Stimulated activated memory B cell treated with anti-CD40 and anti-IgM and Interleukin-4, amounts not matched to agents 10 μg/mL and 1 μg/mL and 100 μg/mL, for 72 hours (primary cell): ENCODE measurements around the gene SZRD1.
"Not testable (repeated sequence)": the region's sequence is repeated elsewhere in the genome, so short reads cannot be mapped to it uniquely, and the experiment has no call there.

Experiments used
- ATAC-seq: fragments of 150-1000 bp; cut with Tn5 transposase; 2 replicates; pipeline ENCODE4 v1.10.0; 2021
- H3K27ac Mint-ChIP-seq: one replicate; pipeline ENCODE4 v1.8.0; 2022; ENCODE audit warnings: mild to moderate bottlenecking, mixed read lengths
- H3K27me3 Mint-ChIP-seq: one replicate; pipeline ENCODE4 v1.8.0; 2022; ENCODE audit warnings: mixed read lengths
- H3K36me3 Mint-ChIP-seq: one replicate; pipeline ENCODE4 v1.8.0; 2022; ENCODE audit warnings: mixed read lengths
- H3K4me1 Mint-ChIP-seq: one replicate; pipeline ENCODE4 v1.8.0; 2022; ENCODE audit warnings: mixed read lengths
- H3K4me3 Mint-ChIP-seq: one replicate; pipeline ENCODE4 v1.8.0; 2022; ENCODE audit warnings: mild to moderate bottlenecking, moderate library complexity, mixed read lengths
- H3K9me3 Mint-ChIP-seq: one replicate; pipeline ENCODE4 v1.8.0; 2022; ENCODE audit warnings: mixed read lengths

Gene SZRD1, protein sequence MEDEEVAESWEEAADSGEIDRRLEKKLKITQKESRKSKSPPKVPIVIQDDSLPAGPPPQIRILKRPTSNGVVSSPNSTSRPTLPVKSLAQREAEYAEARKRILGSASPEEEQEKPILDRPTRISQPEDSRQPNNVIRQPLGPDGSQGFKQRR

DNA sequence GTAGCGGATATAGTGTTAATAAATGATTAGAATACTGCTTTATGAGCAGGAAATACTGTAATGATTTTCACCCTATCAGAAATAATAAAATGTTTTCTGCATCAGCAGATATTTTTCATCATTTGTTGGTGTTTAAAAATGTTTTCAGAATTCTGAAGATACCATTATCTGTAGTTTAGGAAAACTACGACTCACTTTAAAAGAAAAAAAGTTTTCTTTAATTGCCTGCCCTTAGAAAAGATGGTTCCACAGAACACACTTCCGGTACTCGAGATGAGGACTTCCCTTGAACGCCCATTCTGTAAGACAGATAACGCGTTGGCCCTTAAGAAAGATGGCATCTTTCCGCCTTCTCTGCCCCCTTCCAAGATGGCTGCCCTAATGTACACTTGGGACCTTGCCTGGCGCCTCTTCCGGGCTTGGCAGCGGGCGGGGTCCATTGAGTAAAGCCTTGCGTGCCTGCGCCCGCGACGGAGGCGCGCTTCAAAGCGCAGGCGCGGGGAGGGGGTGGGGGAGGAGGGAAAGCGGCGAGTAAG, at the start of gene SZRD1:
TSS of gene SZRD1 (plus strand) at position 521 of the 536 bp plus-strand sequence. CDS start 16 bp downstream, outside the sequence.
- peak; percentile 95 for ATAC-seq
- Mint-ChIP-seq H3K4me3 (peak within 1 kb of the TSS; percentile 97), H3K36me3 (peaks cover 13% of the 10 kb centered on the region), H3K9me3 (no peaks in the 10 kb centered on the region), H3K4me1 (peaks cover 30% of the 10 kb centered on the region), H3K27me3 (no peaks in the 10 kb centered on the region), H3K27ac (peak within 1 kb of the TSS; percentile 99)

DNA sequence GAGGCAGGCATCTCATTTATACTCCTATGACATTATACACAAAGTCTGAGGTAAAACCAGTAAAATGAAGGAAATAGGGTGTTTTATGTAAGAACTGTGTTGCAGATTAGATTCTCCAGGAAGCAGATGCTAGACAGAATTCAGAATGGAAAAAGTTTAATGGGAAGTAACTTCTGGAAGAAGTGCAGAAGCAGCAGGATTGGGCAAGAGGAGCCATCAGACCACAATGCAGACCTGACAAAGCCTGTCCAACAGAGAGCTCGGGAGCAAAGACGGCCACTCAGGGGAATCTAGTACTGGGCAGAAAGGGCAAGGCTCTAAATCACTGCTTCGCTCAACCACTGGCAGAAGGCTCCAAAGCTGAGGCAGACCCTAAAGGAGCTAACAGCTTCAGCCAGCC, 48.5 kb upstream of the SZRD1 start:
- Mint-ChIP-seq H3K27me3 (no peaks in the 10 kb centered on the region), H3K4me1 (peaks cover 29% of the 10 kb centered on the region), H3K4me3 (no peak overlapping the region), H3K36me3 (peaks cover 14% of the 10 kb centered on the region), H3K9me3 (no peaks in the 10 kb centered on the region), H3K27ac (no peak overlapping the region)
- no peak for ATAC-seq

DNA sequence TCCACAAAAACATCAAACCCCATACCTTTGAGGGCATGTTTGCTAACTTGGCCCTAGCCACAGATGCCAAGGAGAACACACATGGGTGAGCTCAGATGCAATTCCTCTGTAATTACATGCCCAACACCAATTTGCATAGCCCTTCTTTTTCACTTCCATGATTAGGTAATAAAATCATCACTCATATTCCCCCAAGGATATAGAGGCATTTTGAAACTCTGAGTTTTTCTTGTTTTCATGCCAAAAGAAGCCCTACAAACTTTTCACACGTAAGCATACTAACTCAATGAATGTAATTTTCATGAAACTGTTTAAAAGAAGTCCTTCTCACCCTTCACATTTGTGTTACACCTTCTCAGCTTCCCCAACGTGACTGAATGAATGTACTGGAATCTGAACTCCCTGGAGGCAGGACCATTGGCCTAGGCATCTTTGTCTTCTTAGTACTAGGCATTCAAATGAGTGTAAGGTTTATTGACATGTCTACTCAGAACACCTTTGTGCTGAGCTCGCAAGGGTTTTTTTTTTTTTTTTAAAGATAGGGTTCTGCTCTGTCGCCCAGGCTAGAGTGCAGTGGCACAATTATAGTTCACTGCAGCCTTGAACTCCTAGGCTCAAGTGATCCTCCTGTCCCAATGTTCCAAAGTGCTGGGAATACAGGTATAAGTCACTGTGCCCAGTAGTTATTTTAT, 45.7 kb upstream of the SZRD1 start:
- no peaks in the 10 kb centered on the region for H3K9me3 Mint-ChIP-seq
- H3K27ac Mint-ChIP-seq = no peak overlapping the region
- no peak overlapping the region for H3K4me3 Mint-ChIP-seq
- H3K4me1 Mint-ChIP-seq = peaks cover 36% of the 10 kb centered on the region
- no peaks in the 10 kb centered on the region for H3K27me3 Mint-ChIP-seq
- peaks cover 12% of the 10 kb centered on the region for H3K36me3 Mint-ChIP-seq
- ATAC-seq = peak; percentile 27

DNA sequence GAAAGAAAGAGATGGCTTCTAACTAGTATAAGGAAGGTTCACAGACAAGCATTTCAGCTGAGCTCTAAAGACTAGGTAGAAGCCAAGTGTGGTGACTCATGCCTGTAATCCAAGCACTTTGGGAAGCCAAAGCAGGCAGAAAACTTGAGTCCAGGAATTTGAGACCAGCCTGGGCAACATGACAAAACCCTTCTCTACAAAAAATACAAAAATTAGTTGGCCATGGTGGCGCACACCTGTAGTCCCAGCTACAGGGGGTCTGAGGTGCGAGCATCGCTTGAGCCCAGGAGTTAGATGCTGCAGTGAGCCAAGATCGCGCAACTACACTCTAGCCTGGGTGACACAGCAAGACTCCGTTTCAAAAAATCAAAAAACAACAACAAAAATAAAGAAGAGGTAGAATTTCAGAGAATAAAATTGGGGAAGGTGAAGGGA, 42.6 kb upstream of the SZRD1 start:
- no peaks in the 10 kb centered on the region for H3K27me3 Mint-ChIP-seq
- peaks cover 19% of the 10 kb centered on the region for H3K36me3 Mint-ChIP-seq
- H3K4me3 Mint-ChIP-seq = no peak overlapping the region
- no peak overlapping the region for H3K27ac Mint-ChIP-seq
- H3K9me3 Mint-ChIP-seq = no peaks in the 10 kb centered on the region
- no peak for ATAC-seq
- peaks cover 34% of the 10 kb centered on the region for H3K4me1 Mint-ChIP-seq

DNA sequence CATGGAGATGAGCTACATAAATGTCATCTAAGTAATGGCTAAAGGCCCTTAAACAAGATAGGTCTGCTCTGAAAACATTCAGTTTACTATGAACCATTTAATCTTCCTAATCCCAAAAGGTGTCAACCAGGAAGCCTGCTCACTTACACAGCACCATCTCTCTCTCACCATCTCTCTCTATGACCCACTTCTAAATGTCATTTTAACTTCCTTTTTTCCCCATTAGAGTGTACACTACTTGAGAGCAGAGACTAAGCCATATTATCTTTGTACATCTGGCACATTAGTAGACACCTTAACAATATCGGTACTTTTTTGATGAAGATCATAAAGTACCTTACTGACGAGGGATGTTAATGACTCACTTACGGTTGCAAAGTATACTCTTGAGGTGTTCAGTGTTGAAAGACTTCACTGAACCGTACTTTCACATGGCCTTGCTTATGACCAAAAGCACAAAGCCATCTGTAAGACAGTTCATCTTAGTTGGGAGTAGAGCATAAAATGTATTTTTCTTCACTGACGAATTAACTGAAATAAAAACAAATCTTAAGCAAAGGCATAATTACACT, 40.1 kb upstream of the SZRD1 start:
- Mint-ChIP-seq H3K36me3 (peaks cover 19% of the 10 kb centered on the region), H3K27me3 (no peaks in the 10 kb centered on the region), H3K4me3 (no peak overlapping the region), H3K9me3 (no peaks in the 10 kb centered on the region), H3K27ac (no peak overlapping the region), H3K4me1 (peaks cover 25% of the 10 kb centered on the region)
- no peak for ATAC-seq

DNA sequence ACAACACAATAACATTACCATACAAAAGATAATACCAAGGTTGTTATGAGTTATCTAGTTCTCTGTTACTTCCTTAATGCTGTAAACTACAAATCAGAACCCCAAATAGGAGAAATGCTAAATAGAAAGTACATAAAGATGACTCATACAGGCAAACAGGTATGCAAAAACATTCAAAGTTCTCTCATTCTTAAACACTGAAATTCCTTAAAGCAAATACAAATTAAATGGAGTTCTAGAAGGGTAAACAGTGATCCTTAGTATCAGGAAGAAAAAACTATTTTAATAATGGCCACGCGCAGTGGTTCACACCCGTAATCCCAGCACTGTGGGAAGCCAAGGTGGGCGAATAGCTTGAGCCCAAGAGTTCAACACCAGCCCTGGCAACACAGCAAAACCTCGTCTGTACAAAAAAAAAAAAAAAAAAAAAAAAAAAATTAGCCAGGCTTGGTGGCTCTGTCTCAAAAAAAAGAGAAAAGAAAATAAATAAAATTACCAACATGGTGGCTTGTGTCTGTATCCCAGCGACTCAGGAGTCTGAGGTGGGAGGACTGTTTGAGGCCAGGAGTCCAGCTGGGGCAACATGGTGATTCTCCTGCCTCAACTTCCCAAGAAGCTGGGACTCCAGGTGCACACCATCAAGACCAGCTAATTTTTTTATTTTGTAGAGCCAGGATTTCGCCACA, 32.2 kb upstream of the SZRD1 start:
- H3K4me1 Mint-ChIP-seq = peaks cover 30% of the 10 kb centered on the region
- no peak overlapping the region for H3K4me3 Mint-ChIP-seq
- no peak for ATAC-seq
- no peak overlapping the region for H3K27ac Mint-ChIP-seq
- H3K36me3 Mint-ChIP-seq = peaks cover 6% of the 10 kb centered on the region
- H3K9me3 Mint-ChIP-seq = no peaks in the 10 kb centered on the region
- H3K27me3 Mint-ChIP-seq = no peaks in the 10 kb centered on the region

DNA sequence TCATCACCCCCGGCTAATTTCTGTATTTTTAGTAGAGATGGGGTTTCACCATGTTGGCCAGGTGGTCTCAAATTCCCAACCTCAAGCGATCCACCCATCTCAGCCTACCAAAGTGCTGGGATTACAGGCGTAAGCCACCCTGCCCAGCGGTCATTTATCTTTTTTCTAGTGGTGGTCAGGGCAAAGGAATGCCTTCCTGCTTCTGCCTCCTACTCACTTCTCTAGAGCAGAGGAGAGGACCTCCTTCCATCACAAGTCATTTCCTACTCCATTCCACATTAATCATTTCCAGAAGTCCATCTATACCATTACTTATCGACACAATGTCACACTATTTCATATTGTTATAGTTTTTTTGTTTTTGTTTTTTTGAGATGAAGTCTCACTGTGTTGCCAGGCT, 28.1 kb upstream of the SZRD1 start:
- H3K9me3 Mint-ChIP-seq = no peaks in the 10 kb centered on the region
- ATAC-seq = no peak
- H3K27me3 Mint-ChIP-seq = no peaks in the 10 kb centered on the region
- peaks cover 30% of the 10 kb centered on the region for H3K4me1 Mint-ChIP-seq
- H3K4me3 Mint-ChIP-seq = no peak overlapping the region
- no peak overlapping the region for H3K27ac Mint-ChIP-seq
- H3K36me3 Mint-ChIP-seq = peaks cover 6% of the 10 kb centered on the region

DNA sequence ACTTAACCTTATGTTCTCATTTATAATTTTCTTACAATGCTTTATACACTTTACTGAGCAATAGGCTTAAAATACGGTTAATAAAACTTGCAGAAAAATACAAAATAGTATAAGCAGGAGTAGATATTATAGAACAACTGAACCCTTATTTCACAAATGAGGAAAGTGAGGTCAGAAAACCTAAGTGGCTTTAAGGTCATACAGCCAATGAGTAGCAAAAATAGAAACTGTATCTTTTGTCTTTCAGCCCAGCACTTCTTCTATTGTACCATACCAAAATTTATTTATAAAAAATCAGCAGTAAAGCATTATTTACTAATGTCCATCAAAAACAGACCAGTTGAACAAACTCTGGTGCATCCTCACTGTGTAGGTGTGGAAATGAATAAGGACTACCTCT, 26.4 kb upstream of the SZRD1 start:
- Mint-ChIP-seq H3K36me3 (peaks cover 8% of the 10 kb centered on the region), H3K4me3 (no peak overlapping the region), H3K4me1 (peaks cover 22% of the 10 kb centered on the region), H3K27me3 (no peaks in the 10 kb centered on the region), H3K9me3 (no peaks in the 10 kb centered on the region), H3K27ac (no peak overlapping the region)
- no peak for ATAC-seq

DNA sequence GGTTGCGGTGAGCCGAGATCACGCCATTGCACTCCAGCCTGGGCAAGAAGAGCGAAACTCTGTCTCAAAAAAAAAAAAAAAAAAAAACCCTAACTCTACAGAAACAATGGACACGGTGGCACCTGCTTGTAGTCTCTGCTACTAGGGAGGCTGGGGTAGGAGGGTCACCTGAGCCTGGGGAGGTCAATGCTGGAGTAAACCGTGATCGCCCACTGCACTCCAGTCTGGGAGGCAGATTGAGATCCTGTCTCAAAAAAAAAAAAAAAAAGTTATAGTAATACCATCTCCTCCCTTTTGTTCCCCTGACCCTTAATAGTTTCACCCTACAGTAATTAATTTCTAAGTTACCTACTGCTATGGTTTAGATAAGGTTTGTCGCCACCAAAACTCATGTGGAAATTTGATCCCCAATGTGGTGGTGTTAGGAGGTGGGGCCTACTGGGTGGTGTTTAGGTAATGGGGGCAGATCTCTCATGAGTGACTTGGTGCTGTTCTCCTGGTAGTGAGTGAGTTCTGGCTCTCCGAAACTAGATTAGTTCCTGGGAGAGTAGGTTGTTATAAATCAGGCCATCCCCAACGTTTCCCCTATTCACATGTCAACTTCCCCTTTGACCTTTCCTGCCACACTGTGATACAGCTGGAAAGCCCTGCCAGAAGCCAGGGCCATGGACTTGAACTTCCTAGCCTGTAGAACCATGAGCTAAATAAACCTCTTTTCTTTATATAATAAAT, 24.5 kb upstream of the SZRD1 start:
- Mint-ChIP-seq H3K4me3 (no peak overlapping the region), H3K27ac (no peak overlapping the region), H3K9me3 (no peaks in the 10 kb centered on the region), H3K27me3 (no peaks in the 10 kb centered on the region), H3K36me3 (peaks cover 11% of the 10 kb centered on the region), H3K4me1 (peaks cover 23% of the 10 kb centered on the region)
- ATAC-seq = no peak

DNA sequence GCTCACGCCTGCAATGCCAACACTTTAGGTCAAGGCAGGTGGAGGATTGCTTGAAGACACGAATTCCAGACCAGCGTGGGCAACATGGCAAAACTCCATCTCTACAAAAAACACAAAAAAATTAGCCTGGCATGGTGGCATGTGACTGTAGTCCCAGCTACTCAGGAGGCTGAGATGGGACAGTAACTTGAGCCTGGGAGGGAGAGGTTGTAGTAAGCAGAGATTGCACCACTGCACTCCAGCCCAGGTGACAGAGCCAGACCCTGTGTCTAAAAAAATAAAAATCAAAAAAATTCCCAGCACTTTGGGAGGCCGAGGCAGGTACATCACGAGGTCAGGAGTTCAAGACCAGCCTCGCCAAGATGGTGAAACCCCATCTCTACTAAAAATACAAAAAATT, 23.8 kb upstream of the SZRD1 start:
- not testable (repeated sequence) for H3K4me3 Mint-ChIP-seq, H3K27ac Mint-ChIP-seq, H3K27me3 Mint-ChIP-seq, H3K9me3 Mint-ChIP-seq, ATAC-seq
- H3K4me1 Mint-ChIP-seq = peaks cover 24% of the 10 kb centered on the region
- peaks cover 11% of the 10 kb centered on the region for H3K36me3 Mint-ChIP-seq

DNA sequence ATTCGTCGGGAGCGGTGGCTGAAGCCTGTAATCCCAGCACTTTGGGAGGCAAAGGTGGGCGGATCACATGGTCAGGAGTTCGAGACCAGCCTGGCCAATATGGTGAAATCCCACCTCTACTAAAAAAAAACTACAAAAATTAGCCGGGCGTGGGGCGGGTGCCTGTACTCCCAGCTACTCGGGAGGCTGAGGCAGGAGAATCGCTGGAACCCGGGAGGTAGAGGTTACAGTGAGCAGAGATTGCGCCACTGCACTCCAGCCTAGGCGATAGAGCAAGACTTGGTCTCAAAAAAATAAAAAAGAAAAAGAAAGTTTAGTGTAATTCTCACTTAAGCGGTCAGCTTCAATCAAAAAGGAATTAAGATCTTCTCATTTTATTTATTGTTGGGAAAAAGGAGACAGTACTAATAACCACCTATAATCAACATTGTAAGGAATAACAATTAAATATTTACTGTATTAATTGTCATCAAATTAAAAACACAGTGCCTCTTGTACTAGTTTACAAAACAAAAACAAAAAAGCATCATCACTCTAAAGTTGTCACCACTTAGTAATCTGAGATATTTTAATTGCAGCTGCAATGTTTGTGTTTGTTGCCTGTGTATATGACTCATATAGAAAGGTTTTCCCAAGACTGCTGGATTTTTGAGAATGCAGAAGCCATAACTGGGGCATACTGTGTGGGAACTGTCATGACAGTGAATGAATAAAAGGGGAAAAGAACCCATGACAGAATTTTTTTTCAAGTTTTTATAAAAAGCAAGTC, 18.4 kb upstream of the SZRD1 start:
- H3K36me3 Mint-ChIP-seq = peaks cover 5% of the 10 kb centered on the region
- H3K9me3 Mint-ChIP-seq = no peaks in the 10 kb centered on the region
- no peaks in the 10 kb centered on the region for H3K27me3 Mint-ChIP-seq
- peaks cover 43% of the 10 kb centered on the region for H3K4me1 Mint-ChIP-seq
- H3K27ac Mint-ChIP-seq = no peak overlapping the region
- no peak for ATAC-seq
- no peak overlapping the region for H3K4me3 Mint-ChIP-seq

DNA sequence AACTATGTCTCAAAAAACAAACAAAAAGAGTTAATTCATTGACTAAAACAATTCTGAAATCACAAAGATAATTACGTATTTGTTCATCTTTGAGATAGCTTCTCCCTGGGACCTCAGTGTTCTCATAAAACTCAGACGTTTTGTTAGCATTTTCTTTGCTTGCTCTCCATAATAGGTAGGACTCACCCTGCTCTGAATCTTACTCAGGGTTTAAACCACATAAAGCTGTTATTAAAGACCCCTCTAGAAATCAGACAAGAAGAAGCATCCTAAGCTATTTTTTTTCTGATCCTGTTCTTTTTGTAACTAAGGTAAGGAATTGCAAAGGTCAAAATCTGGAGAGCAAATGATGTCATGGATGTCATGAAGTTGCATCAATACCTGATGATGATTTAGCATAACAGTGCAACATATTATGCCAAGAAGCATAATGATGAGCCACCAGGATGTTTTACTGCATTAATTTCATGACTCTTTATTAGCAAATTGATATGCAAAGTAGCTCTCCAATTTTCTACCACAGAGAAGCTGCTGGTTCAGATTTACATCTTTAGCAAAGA, 17.1 kb upstream of the SZRD1 start:
- peak overlapping the region; percentile 15 for H3K4me3 Mint-ChIP-seq
- no peak for ATAC-seq
- H3K9me3 Mint-ChIP-seq = no peaks in the 10 kb centered on the region
- H3K36me3 Mint-ChIP-seq = peaks cover 5% of the 10 kb centered on the region
- peaks cover 43% of the 10 kb centered on the region for H3K4me1 Mint-ChIP-seq
- H3K27ac Mint-ChIP-seq = no peak overlapping the region
- H3K27me3 Mint-ChIP-seq = no peaks in the 10 kb centered on the region

DNA sequence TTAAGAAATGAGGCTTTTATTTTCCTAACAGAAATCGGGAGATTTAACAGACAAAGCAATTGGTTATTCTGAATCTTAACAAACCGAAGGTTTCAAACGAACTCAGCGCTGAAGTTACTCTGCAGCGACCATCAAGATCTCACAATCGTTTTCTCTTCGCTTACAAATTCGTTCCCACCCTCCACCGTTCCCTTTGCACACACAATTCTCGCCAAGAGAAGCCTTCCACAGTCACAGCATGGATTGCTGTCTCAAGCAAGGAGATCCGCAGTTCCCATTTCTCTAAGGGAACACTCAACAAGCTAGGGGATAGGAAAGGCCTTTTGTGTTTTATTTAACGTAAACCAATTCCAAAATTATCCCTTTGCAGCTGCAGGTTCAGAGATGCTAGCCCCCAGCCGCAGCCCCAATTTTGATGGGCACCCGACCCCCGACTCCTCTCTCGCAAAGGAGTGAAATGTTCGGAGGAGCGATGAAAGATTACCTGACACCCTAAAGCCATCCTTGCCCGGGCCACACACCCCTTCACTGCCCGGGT, 15.5 kb upstream of the SZRD1 start:
- H3K4me1 Mint-ChIP-seq = peaks cover 34% of the 10 kb centered on the region
- peak overlapping the region; percentile 96 for H3K4me3 Mint-ChIP-seq
- peak overlapping the region; percentile 95 for H3K27ac Mint-ChIP-seq
- no peaks in the 10 kb centered on the region for H3K36me3 Mint-ChIP-seq
- no peak for ATAC-seq
- no peaks in the 10 kb centered on the region for H3K27me3 Mint-ChIP-seq
- no peaks in the 10 kb centered on the region for H3K9me3 Mint-ChIP-seq
